HepG2 (cell line): Measurements from ENCODE around the gene ACSS1. TPM values are rescaled to one million over a fixed set of nuclear protein-coding genes. Genes with fewer than 3 reads are reported as not detected.

Source experiments
- ATF1 ChIP-seq: IDR thresholded peaks from 2 replicates; pipeline ENCODE4 v1.6.1; 2016; ENCODE audit warnings: mild to moderate bottlenecking, control low read depth
- CSRNP1 ChIP-seq: sonication (generic); formaldehyde crosslinking; IDR thresholded peaks from 2 replicates; pipeline ENCODE4 v1.8.1; 2023; ENCODE audit warnings: mild to moderate bottlenecking, missing genetic modification reagents
- HES4 ChIP-seq: sonication (generic); formaldehyde crosslinking; IDR thresholded peaks from 2 replicates; pipeline ENCODE4 v1.9.0; 2021; ENCODE audit warnings: mild to moderate bottlenecking, missing genetic modification reagents, borderline replicate concordance
- HNF1A ChIP-seq, 2 experiments: sonication (generic) in 1 of 2; formaldehyde crosslinking in 1 of 2; IDR thresholded peaks; 2 replicates each; pipeline versions ENCODE4 v1.4.0 to v1.6.1; 2016 to 2020; ENCODE audit warnings: borderline replicate concordance in 1 of 2, low read depth in 1 of 2, mild to moderate bottlenecking in 1 of 2, missing genetic modification reagents in 1 of 2
- NFATC3 ChIP-seq: sonication (generic); formaldehyde crosslinking; IDR thresholded peaks from 2 replicates; pipeline ENCODE4 v1.5.1; 2020; ENCODE audit warnings: mild to moderate bottlenecking, missing genetic modification reagents
- PCBP1 ChIP-seq: fragments of 200-400 bp; formaldehyde crosslinking; IDR thresholded peaks from 2 replicates; pipeline ENCODE4 v1.6.1; 2017; ENCODE audit warnings: mild to moderate bottlenecking, low read depth, low read length, borderline replicate concordance
- PRDM10 ChIP-seq: sonication (generic); formaldehyde crosslinking; IDR thresholded peaks from 2 replicates; pipeline ENCODE4 v1.4.0; 2020; ENCODE audit warnings: low read depth, missing genetic modification reagents
- SKI ChIP-seq: fragments of 450-650 bp; IDR thresholded peaks from one replicate; pipeline ENCODE4 v1.6.1; 2018; ENCODE audit warnings: mild to moderate bottlenecking; ENCODE audit not compliant: partially characterized antibody
- STAT6 ChIP-seq: sonication (generic); formaldehyde crosslinking; IDR thresholded peaks from 2 replicates; pipeline ENCODE4 v1.4.0; 2020; ENCODE audit warnings: missing genetic modification reagents, mild to moderate bottlenecking, borderline replicate concordance
- THYN1 ChIP-seq: sonication (generic); formaldehyde crosslinking; IDR thresholded peaks from 2 replicates; pipeline ENCODE4 v1.8.1; 2023; ENCODE audit warnings: low read depth, mild to moderate bottlenecking, moderate library complexity, missing genetic modification reagents, borderline replicate concordance
- ZBTB14 ChIP-seq: sonication (generic); formaldehyde crosslinking; IDR thresholded peaks from 2 replicates; pipeline ENCODE4 v1.4.0; 2020; ENCODE audit warnings: missing genetic modification reagents
- ZFP1 ChIP-seq: IDR thresholded peaks from 2 replicates; pipeline ENCODE4 v1.6.1; 2016
- ZKSCAN8 ChIP-seq: IDR thresholded peaks from 2 replicates; pipeline ENCODE4 v1.6.1; 2016; ENCODE audit warnings: borderline replicate concordance, missing genetic modification reagents, missing compliant biosample characterization
- ZNF629 ChIP-seq: sonication (generic); formaldehyde crosslinking; conservative IDR thresholded peaks from 2 replicates; pipeline ENCODE4 v1.5.0; 2020; ENCODE audit warnings: missing genetic modification reagents
- polyA plus RNA-seq, 8 experiments: library from polyadenylated mRNA; depleted of rRNA in 3 of 8; stranded (reverse) in 7 of 8; unstranded in 1 of 8; fragments of >200 nt; fragmentation: Illumina TruSeq in 4 of 8; extraction: Trizol in 4 of 8; gene quantifications; 2 replicates each; pipeline versions ENCODE4 v1.2.1 to v1.2.3, GENCODE V29; 2011 to 2016; ENCODE audit warnings: low read depth in 4 of 8, missing spikeins in 1 of 8, mixed read lengths in 1 of 8; ENCODE audit not compliant: insufficient read depth in 1 of 8
- total RNA-seq, 5 experiments: library from RNA; depleted of rRNA; stranded (reverse); fragments of >200 nt; fragmentation: Illumina TruSeq; extraction: Trizol; gene quantifications; 2 replicates each; pipeline ENCODE4 v1.2.3, GENCODE V29; 2016; ENCODE audit warnings: low read depth in 1 of 5

Gene ACSS1
- total and polyA plus RNA-seq, 2 of the 13 experiments (the other 11 are each of a cell fraction or from before 2014, with no cell fraction given), result 15.2 to 41.6 TPM

GRCh38 chr20:24991897-24992486 is 65.9 kb downstream of the ACSS1 start (continued):
- TF ChIP-seq CSRNP1 (CRISPR knock-in tag), result 0 out of 2 replicates have a peak, but pooled peaks have one; percentile 4
- TF ChIP-seq ZKSCAN8 (CRISPR knock-in tag), result peak; percentile 21; the same call in 1 of the 2 replicates
- TF ChIP-seq ZNF629 (CRISPR knock-in tag), result no peak
- 0 out of 2 replicates have a peak, but pooled peaks have one; percentile 4 for TF ChIP-seq PRDM10 (CRISPR knock-in tag)
- no peak for TF ChIP-seq ATF1
- TF ChIP-seq NFATC3, result no peak
- TF ChIP-seq SKI, result no peak
- peak; percentile 50; the same call in 1 of the 2 replicates for TF ChIP-seq PCBP1
- TF ChIP-seq HNF1A (IDR thresholded peaks at IDR 0.05; ENCODE audit: low read depth), result no peak
- TF ChIP-seq HNF1A (CRISPR knock-in tag; IDR thresholded peaks at IDR 0.05; ENCODE audit: borderline replicate concordance), result peak; percentile 14; the same call in 1 of the 2 replicates
- TF ChIP-seq ZBTB14 (CRISPR knock-in tag), result no peak
- TF ChIP-seq HES4 (CRISPR knock-in tag), result peak; percentile 34; the same call in 1 of the 2 replicates
- TF ChIP-seq ZFP1 (CRISPR knock-in tag), result no peak
- peak; percentile 72; the same call in 1 of the 2 replicates for TF ChIP-seq THYN1 (CRISPR knock-in tag)
- TF ChIP-seq STAT6 (CRISPR knock-in tag), result peak; percentile 2; the same call in 1 of the 2 replicates
